AG04450 (cell line): ENCODE results near the gene DMBX1. TPM values are rescaled to one million over a fixed set of nuclear protein-coding genes. Genes with fewer than 3 reads are reported as not detected.

Experiments
- CTCF ChIA-PET: fragments of 300-600, 350-600 bp; formaldehyde crosslinking; extraction: SDS; loops from one replicate; lab custom pipeline; 2022; ENCODE audit warnings: antibody characterized with exemption, inconsistent platforms; lab: Charles Lee
- POLR2A ChIA-PET: fragments of 350-600 bp; formaldehyde crosslinking; extraction: SDS; loops from one replicate; lab custom pipeline; 2021; ENCODE audit warnings: antibody characterized with exemption, inconsistent platforms; lab: Yijun Ruan, JAX
- DNase-seq: peaks from one replicate; pipeline ENCODE4 v3.0.0-alpha.2; 2011; ENCODE audit warnings: low read depth, low spot score
- H3K27ac ChIP-seq: one replicate; pipeline ENCODE4 v1.5.1; 2012; ENCODE audit warnings: low read depth, low read length, control low read depth
- H3K27me3 ChIP-seq: one replicate; pipeline ENCODE4 v1.6.0; 2012; ENCODE audit warnings: low read length; ENCODE audit not compliant: control insufficient read depth, insufficient read depth
- H3K4me3 ChIP-seq: 2 replicates; pipeline ENCODE4 v1.5.1; 2011; ENCODE audit warnings: mild to moderate bottlenecking, low read depth, low read length, control low read depth
- H3K9me3 ChIP-seq: 2 replicates; pipeline ENCODE4 v1.5.1; 2012; ENCODE audit warnings: low read length; ENCODE audit not compliant: control insufficient read depth, insufficient read depth
- polyA plus RNA-seq: library from polyadenylated mRNA; depleted of rRNA; stranded (reverse); fragments of >200 nt; gene quantifications from 2 replicates; pipeline ENCODE4 v1.2.3, GENCODE V29; 2011
- TF ChIP-seq, protein P1 (sequence below): IDR thresholded peaks from 2 replicates; pipeline ENCODE4 v1.5.1; 2011; ENCODE audit warnings: low read depth, low read length, control low read depth, inconsistent platforms

The DMBX1 gene
- polyA plus RNA-seq, 1 experiment = not detected

DNA sequence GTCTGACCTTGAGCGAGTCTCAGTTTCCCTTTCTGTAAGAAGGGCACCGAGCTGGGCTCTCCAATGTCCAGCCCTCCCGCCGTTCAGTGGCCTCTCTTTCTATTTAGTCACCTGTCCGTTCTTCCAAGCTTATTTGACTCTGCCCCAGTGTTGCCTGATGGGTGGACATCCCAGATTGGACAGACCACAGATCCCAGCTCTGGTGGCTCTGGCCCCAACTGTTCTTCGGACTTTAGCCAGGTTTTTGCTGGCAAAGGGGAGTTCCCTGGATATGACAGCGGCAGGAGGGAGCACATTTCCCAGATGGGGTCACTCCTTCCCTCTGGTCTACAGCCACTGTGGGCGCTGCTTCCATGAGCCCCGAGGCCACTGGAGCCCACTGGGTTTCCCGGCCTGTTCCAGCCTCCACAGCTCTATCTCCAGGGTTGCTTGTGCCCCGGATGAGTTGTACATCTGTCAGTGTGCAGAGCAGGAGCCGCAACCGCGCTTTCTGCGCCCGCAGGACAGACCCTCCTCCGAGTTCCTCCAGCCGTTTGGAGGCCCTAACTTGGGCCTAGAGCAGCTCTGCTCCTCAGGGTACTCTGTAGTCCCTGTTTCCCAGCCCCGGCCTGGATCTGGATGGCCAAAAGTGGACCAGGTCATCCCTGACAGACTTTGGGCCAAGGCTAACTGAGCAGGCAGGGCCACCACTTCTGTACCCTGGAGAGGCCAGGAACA, 3.8 kb downstream of the DMBX1 start:
- Histone ChIP-seq H3K4me3 (no peak overlapping the region), H3K9me3 (peaks cover 3% of the 10 kb centered on the region; the same call in 1 of the 2 replicates), H3K27me3 (peaks cover 88% of the 10 kb centered on the region), H3K27ac (no peak overlapping the region)
- DNase-seq = no peak
- TF ChIP-seq, protein P1, sequence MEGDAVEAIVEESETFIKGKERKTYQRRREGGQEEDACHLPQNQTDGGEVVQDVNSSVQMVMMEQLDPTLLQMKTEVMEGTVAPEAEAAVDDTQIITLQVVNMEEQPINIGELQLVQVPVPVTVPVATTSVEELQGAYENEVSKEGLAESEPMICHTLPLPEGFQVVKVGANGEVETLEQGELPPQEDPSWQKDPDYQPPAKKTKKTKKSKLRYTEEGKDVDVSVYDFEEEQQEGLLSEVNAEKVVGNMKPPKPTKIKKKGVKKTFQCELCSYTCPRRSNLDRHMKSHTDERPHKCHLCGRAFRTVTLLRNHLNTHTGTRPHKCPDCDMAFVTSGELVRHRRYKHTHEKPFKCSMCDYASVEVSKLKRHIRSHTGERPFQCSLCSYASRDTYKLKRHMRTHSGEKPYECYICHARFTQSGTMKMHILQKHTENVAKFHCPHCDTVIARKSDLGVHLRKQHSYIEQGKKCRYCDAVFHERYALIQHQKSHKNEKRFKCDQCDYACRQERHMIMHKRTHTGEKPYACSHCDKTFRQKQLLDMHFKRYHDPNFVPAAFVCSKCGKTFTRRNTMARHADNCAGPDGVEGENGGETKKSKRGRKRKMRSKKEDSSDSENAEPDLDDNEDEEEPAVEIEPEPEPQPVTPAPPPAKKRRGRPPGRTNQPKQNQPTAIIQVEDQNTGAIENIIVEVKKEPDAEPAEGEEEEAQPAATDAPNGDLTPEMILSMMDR = no peak
- POLR2A ChIA-PET = no interaction called here
- CTCF ChIA-PET = interaction anchor here (1.6 kb wide), 1 partner anchor 16 kb away, joined by 5 read pairs; no protein-coding TSS in a partner anchor

DNA sequence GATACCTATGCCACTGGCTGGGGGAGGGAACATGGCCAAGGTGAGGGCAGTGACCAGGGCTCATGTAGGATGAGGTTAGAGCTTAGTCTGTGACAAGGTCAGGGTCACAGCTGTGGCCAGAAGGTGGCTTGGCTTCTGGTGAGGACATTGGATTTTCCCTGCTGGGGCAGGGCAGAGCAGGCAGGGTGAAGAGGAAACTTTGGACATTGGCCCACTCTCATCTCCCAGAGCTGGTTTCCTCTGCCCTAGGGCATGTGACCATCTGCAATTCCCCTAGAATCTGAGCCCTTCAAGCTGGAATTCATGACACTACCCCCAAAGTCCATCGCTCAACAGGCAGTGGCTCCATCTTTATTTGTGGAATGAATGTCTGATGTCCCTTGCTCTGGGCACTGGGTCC, 5.3 kb downstream of the DMBX1 start:
- TF ChIP-seq, protein P1 = no peak
- ChIA-PET CTCF (interaction anchor here (1.0 to 1.1 kb wide), 2 partner anchors 17 to 33 kb away, joined by 3 read pairs; no protein-coding TSS in a partner anchor), POLR2A (no interaction called here)
- H3K9me3 ChIP-seq = peaks cover 3% of the 10 kb centered on the region; the same call in 1 of the 2 replicates
- no peak for DNase-seq
- no peak overlapping the region for H3K4me3 ChIP-seq
- peaks cover 81% of the 10 kb centered on the region for H3K27me3 ChIP-seq
- H3K27ac ChIP-seq = no peak overlapping the region

DNA sequence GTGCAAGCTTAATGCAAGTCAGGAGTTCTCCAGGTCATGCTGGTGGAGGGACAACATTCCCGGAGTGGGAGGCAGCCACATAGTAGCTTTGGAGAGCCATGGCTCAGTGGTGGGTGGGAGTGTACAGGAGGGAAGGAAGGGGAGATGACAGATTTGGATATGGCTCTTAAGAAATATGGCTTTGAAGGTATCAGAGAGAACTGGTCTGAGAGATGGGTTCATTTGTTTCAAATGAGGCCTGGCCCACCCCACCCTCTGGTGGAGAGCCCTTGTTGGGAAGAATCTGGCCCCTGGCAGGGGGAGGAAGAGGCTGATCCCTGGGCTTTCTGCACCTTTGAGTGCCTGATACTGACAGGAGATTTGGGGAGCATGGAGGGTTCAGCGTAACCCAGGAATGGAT, 6.1 kb downstream of the DMBX1 start:
- peaks cover 79% of the 10 kb centered on the region for H3K27me3 ChIP-seq
- ChIA-PET CTCF (interaction anchor here (0.6 to 1.1 kb wide), 2 partner anchors 18 to 32 kb away, joined by 3 to 4 read pairs; no protein-coding TSS in a partner anchor), POLR2A (no interaction called here)
- no peak overlapping the region for H3K4me3 ChIP-seq
- no peak for DNase-seq
- H3K27ac ChIP-seq = no peak overlapping the region
- H3K9me3 ChIP-seq = peaks cover 3% of the 10 kb centered on the region; the same call in 1 of the 2 replicates
- TF ChIP-seq, protein P1 = no peak

DNA sequence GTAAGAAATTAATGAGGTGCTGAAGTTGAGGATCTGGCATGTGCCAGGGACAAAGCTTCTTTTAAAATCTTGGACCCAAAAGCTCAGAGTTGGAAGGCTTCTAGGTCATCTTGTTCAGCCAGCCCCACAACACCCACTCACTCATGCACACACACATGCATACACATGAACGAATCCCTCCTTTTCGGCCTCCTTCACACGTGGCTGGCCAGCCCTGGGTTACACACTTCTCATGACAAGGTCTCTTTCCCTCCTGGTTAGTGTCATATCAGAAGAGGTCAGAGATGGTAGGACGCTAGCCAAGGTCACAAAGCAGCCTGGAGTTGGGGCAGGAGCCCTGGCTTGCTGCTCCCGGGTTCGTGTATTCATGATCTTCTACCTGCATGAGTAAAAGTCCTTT, 6.9 kb downstream of the DMBX1 start:
- Histone ChIP-seq H3K27me3 (peaks cover 78% of the 10 kb centered on the region), H3K4me3 (no peak overlapping the region), H3K9me3 (peaks cover 3% of the 10 kb centered on the region; the same call in 1 of the 2 replicates), H3K27ac (no peak overlapping the region)
- CTCF ChIA-PET = interaction anchor here (0.6 kb wide), 1 partner anchor 19 kb away, joined by 4 read pairs; no protein-coding TSS in a partner anchor
- POLR2A ChIA-PET = no interaction called here
- TF ChIP-seq, protein P1 = no peak
- no peak for DNase-seq

DNA sequence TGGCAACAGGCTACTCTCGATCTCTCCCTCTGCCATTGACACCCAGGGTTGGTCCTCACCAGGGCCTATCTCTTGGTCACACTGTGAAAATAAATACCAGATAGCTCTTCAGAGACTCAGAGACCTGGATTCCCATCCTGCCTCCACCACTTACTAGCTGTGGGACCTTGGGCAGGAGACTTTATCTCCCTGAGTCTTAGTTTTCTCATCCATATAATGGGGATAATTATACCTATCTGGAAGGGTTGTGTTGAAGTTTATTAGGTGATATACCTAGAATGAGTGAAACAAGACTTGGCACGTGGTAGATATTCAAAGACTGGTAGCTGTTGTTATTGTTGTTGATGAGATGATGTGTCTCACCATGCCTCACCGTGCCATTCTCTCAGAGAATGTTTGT, 7.4 kb downstream of the DMBX1 start:
- CTCF ChIA-PET = no interaction called here

More for the DNA sequence above, 7.4 kb downstream of the DMBX1 start:
- H3K27me3 ChIP-seq = peaks cover 77% of the 10 kb centered on the region
- TF ChIP-seq, protein P1 = no peak
- H3K9me3 ChIP-seq = peaks cover 3% of the 10 kb centered on the region; the same call in 1 of the 2 replicates
- POLR2A ChIA-PET = no interaction called here
- H3K27ac ChIP-seq = no peak overlapping the region
- no peak overlapping the region for H3K4me3 ChIP-seq
- no peak for DNase-seq
